ENCODE measurements around the gene GABBR2.
"Not testable (repeated sequence)": the region's sequence is repeated elsewhere in the genome, so short reads cannot be mapped to it uniquely, and the experiment has no call there.

The GABBR2 gene

DNA sequence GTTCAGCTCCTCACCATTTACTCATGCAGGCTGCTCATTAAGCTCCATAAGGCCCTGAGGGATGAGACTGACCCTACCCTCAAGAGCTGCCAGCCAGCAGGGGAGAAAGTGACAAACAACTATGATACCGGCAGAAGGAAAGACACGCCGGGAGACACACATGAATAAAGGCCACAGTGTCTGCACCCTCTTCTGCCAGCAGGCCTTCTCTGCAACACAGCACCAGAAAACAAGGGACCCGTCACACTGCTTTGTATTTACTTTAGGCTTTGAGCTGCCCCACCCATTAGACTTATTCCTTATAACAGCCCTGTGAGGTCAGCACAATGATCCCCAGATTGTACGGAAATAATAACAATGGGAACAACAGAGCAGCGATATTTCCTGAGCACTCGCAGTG, 7.2 kb downstream of the GABBR2 start:
- H3K36me3 ChIP-seq (ENCODE audit: control insufficient read depth, insufficient read depth, low read length), result no peaks in the 10 kb centered on the region
- no peaks in the 10 kb centered on the region for H3K9me3 ChIP-seq (ENCODE audit: control insufficient read depth, insufficient read depth, low read length)
- no peak overlapping the region for H3K4me3 ChIP-seq (ENCODE audit: low read depth, low read length)
- peaks cover 26% of the 10 kb centered on the region for H3K27me3 ChIP-seq (ENCODE audit: control insufficient read depth, insufficient read depth, low read length)
- H3K9ac ChIP-seq (ENCODE audit: low read depth, low read length), result no peak overlapping the region
- H3K4me1 ChIP-seq (ENCODE audit: control insufficient read depth, insufficient read depth, low read length), result peaks cover 2% of the 10 kb centered on the region; the same call in 1 of the 2 replicates
- no peak overlapping the region for H3K27ac ChIP-seq (ENCODE audit: low read depth, low read length)

DNA sequence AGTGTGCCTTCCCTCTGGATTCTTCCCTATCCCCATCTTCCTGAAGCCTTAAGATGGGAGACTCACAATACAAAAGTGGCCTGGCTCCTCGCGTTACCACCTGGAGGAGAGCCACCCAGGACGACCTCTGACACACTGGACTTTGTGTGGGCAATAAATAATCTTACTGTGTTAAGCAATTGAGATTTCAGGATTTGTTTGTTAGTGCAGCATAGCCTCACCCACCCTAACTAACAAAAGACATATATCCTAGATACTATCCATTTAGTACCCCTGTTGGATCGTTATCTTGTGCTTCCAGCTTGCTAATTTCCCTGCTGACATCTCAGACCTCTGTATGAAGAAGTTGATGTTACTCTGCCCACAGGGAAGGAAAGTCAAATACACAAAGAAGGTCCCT, 7.9 kb downstream of the GABBR2 start:
- Histone ChIP-seq H3K4me1 (ENCODE audit: control insufficient read depth, insufficient read depth, low read length) (no peaks in the 10 kb centered on the region), H3K36me3 (ENCODE audit: control insufficient read depth, insufficient read depth, low read length) (no peaks in the 10 kb centered on the region), H3K27me3 (ENCODE audit: control insufficient read depth, insufficient read depth, low read length) (peaks cover 18% of the 10 kb centered on the region), H3K27ac (ENCODE audit: low read depth, low read length) (no peak overlapping the region), H3K9ac (ENCODE audit: low read depth, low read length) (no peak overlapping the region), H3K9me3 (ENCODE audit: control insufficient read depth, insufficient read depth, low read length) (no peaks in the 10 kb centered on the region), H3K4me3 (ENCODE audit: low read depth, low read length) (no peak overlapping the region)

DNA sequence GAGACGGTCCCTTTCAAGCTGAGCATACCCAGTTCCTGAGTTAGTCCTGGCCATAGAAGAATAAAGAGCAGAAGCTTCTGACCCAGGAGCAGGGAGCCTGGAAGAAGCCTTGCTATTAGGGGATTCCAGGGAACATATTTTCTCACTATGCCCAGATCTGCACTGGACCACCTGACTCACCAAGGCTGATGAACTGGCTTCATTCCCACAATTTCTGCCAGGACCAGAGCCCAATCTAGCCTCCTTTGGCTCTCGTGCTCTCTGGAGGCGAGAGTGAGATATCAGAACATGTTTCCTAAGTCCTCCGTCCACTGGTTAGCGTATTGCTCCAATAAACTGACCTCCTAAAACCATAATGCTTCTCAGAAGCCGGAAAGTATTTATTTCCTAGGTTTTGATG, 9.9 kb downstream of the GABBR2 start:
- Histone ChIP-seq H3K36me3 (ENCODE audit: control insufficient read depth, insufficient read depth, low read length) (no peaks in the 10 kb centered on the region), H3K4me1 (ENCODE audit: control insufficient read depth, insufficient read depth, low read length) (no peaks in the 10 kb centered on the region), H3K9me3 (ENCODE audit: control insufficient read depth, insufficient read depth, low read length) (no peaks in the 10 kb centered on the region), H3K27me3 (ENCODE audit: control insufficient read depth, insufficient read depth, low read length) (no peaks in the 10 kb centered on the region; the same call in 1 of the 2 replicates), H3K27ac (ENCODE audit: low read depth, low read length) (no peak overlapping the region), H3K4me3 (ENCODE audit: low read depth, low read length) (no peak overlapping the region), H3K9ac (ENCODE audit: low read depth, low read length) (no peak overlapping the region)

DNA sequence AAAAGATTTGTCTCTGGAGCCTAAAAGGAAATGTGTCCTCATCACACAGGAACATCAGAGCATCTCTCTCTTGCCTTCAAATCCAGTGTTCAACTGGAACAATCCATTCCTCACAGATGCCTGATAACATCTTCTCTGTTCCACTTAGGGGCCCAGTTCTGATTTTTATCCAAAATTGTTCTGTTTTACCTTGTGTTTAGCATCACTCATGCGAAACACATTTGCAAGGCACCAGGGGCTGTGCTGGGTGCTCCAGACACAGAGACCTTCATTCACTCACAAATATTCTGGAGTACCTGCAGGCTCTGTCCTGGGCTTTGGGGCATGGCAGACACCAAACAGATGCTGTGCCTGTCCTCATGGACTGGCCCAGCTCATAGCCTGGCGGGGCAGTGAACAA, 13.8 kb downstream of the GABBR2 start:
- Histone ChIP-seq H3K4me1 (ENCODE audit: control insufficient read depth, insufficient read depth, low read length) (no peaks in the 10 kb centered on the region), H3K36me3 (ENCODE audit: control insufficient read depth, insufficient read depth, low read length) (no peaks in the 10 kb centered on the region), H3K4me3 (ENCODE audit: low read depth, low read length) (no peak overlapping the region), H3K9me3 (ENCODE audit: control insufficient read depth, insufficient read depth, low read length) (no peaks in the 10 kb centered on the region), H3K9ac (ENCODE audit: low read depth, low read length) (no peak overlapping the region), H3K27ac (ENCODE audit: low read depth, low read length) (no peak overlapping the region), H3K27me3 (ENCODE audit: control insufficient read depth, insufficient read depth, low read length) (no peaks in the 10 kb centered on the region)

DNA sequence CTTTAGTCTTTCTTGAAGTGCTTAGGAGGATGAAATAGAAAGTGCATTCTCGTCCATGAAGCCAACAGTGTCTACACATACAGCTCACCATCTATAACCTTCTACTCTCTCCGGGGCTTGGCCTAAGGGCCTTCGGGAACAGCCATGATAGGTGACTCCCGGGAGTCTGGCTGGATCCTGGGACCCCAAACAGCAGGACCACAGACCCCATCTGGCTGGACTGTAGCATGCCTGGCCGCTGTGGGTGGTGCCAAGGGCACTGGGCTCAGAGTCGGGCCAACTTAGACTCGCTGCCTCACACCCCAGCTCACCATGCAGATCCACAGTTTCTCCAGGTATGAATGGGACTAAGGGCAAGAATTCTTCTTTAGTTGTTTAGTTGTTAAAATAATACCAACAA, 16.3 kb downstream of the GABBR2 start:
- H3K36me3 ChIP-seq (ENCODE audit: control insufficient read depth, insufficient read depth, low read length), result no peaks in the 10 kb centered on the region
- H3K4me1 ChIP-seq (ENCODE audit: control insufficient read depth, insufficient read depth, low read length), result no peaks in the 10 kb centered on the region
- H3K9me3 ChIP-seq (ENCODE audit: control insufficient read depth, insufficient read depth, low read length), result no peaks in the 10 kb centered on the region
- H3K9ac ChIP-seq (ENCODE audit: low read depth, low read length), result no peak overlapping the region
- no peak overlapping the region for H3K27ac ChIP-seq (ENCODE audit: low read depth, low read length)
- no peak overlapping the region for H3K4me3 ChIP-seq (ENCODE audit: low read depth, low read length)
- H3K27me3 ChIP-seq (ENCODE audit: control insufficient read depth, insufficient read depth, low read length), result no peaks in the 10 kb centered on the region

DNA sequence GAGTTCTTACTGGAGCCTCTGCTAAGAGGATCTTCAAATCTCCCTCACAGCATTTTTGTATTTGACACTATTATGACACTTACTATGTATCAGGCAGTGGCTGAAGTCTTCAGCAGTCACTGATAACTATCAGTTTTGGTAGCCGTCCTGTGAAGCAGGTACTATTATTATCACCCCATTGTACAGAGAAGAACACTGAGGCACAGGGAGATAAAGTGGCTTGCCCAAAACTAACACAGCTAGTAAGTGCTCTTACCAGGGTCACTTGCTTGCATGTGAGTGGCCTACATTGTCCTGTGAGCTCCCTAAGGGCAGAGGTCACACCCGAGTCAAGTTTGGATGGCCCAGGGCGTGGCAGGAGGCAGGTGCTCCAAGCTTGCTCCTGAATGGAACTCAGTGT, 16.8 kb downstream of the GABBR2 start:
- no peaks in the 10 kb centered on the region for H3K27me3 ChIP-seq (ENCODE audit: control insufficient read depth, insufficient read depth, low read length)
- no peaks in the 10 kb centered on the region for H3K9me3 ChIP-seq (ENCODE audit: control insufficient read depth, insufficient read depth, low read length)
- H3K4me3 ChIP-seq (ENCODE audit: low read depth, low read length), result no peak overlapping the region
- H3K27ac ChIP-seq (ENCODE audit: low read depth, low read length), result no peak overlapping the region
- H3K36me3 ChIP-seq (ENCODE audit: control insufficient read depth, insufficient read depth, low read length), result no peaks in the 10 kb centered on the region
- H3K4me1 ChIP-seq (ENCODE audit: control insufficient read depth, insufficient read depth, low read length), result no peaks in the 10 kb centered on the region
- no peak overlapping the region for H3K9ac ChIP-seq (ENCODE audit: low read depth, low read length)

DNA sequence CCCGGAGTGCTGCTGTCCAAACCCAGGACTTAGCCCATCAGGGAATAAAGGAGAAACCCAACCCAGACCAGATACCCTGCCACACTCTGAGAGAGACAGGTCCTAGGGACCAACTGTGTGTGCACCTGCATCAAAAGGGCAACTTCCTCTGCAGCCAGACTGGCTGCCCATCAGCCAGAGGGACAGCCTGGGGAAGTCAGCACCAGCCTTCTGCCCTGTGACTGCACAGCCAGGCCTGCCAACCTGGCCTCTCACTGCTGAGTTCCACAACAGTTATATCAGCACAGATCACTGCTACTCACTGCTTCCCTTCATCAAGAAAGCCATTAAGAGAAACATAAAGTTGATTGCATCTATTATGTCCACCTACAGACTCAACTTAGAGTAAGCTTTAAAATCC, 18.0 kb downstream of the GABBR2 start:
- Histone ChIP-seq H3K9me3 (ENCODE audit: control insufficient read depth, insufficient read depth, low read length) (no peaks in the 10 kb centered on the region), H3K9ac (ENCODE audit: low read depth, low read length) (no peak overlapping the region), H3K4me3 (ENCODE audit: low read depth, low read length) (no peak overlapping the region), H3K27me3 (ENCODE audit: control insufficient read depth, insufficient read depth, low read length) (no peaks in the 10 kb centered on the region), H3K27ac (ENCODE audit: low read depth, low read length) (no peak overlapping the region), H3K36me3 (ENCODE audit: control insufficient read depth, insufficient read depth, low read length) (no peaks in the 10 kb centered on the region), H3K4me1 (ENCODE audit: control insufficient read depth, insufficient read depth, low read length) (no peaks in the 10 kb centered on the region)

DNA sequence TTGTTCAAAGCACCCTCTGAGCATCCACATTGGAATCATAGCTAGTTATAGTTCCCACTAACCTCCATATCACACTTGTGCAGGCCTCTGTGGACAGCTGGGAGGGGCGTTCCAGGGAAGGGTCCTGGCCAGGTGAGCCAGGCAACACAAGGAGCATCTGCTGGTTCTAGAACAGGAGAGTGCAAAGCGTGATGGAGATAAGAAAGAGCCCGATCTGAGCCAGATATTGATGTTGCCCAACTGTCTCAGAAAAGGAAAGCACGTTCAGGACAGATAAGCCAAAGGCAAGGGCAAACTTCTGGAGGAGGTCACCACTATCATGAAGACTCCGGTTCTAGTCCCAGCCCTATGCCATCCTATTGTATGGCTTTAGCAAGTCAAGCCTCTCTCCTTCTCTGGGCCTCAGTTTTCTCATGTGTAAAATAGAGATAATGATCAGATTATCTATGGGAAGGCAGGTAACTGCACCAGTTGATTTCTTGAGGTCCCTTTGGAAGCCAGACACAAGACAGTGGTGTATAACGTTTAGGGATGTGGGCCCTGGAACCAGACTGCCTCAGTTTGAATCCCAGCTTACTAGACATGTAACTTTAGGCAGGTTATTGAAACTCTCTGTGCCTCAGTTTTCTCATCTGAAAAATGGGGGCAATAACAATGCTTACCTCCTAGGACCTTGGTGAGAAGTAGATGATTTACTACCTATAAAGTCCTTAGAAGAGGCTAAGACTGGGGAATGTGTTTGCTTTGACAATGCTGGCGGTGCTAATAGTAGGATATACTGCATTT, 19.8 kb downstream of the GABBR2 start:
- Histone ChIP-seq H3K4me1 (ENCODE audit: control insufficient read depth, insufficient read depth, low read length) (no peaks in the 10 kb centered on the region), H3K36me3 (ENCODE audit: control insufficient read depth, insufficient read depth, low read length) (no peaks in the 10 kb centered on the region), H3K9ac (ENCODE audit: low read depth, low read length) (no peak overlapping the region), H3K27ac (ENCODE audit: low read depth, low read length) (no peak overlapping the region), H3K4me3 (ENCODE audit: low read depth, low read length) (no peak overlapping the region), H3K9me3 (ENCODE audit: control insufficient read depth, insufficient read depth, low read length) (no peaks in the 10 kb centered on the region), H3K27me3 (ENCODE audit: control insufficient read depth, insufficient read depth, low read length) (no peaks in the 10 kb centered on the region)

DNA sequence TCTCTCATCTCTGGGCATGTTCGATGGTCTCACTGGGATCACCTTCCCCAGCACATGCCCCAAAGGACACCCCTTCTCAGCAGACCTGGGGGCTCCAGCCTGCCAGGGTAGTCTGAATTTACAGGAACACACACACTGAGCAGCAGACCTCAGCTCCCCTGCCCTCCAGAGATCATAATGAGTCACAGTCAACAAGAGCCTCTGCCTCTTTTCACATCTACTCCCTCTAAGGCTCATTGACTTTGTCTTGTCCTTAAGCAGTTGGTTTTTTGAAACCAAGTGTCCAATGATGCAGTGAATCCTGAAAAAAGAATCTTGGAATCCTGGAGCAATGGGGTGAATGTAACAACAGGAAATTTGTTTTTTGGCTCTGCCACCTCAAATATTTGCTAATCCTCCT, 20.8 kb downstream of the GABBR2 start:
- Histone ChIP-seq H3K27ac (ENCODE audit: low read depth, low read length) (no peak overlapping the region), H3K9ac (ENCODE audit: low read depth, low read length) (no peak overlapping the region), H3K4me3 (ENCODE audit: low read depth, low read length) (no peak overlapping the region), H3K36me3 (ENCODE audit: control insufficient read depth, insufficient read depth, low read length) (no peaks in the 10 kb centered on the region), H3K27me3 (ENCODE audit: control insufficient read depth, insufficient read depth, low read length) (no peaks in the 10 kb centered on the region), H3K4me1 (ENCODE audit: control insufficient read depth, insufficient read depth, low read length) (no peaks in the 10 kb centered on the region), H3K9me3 (ENCODE audit: control insufficient read depth, insufficient read depth, low read length) (no peaks in the 10 kb centered on the region)

DNA sequence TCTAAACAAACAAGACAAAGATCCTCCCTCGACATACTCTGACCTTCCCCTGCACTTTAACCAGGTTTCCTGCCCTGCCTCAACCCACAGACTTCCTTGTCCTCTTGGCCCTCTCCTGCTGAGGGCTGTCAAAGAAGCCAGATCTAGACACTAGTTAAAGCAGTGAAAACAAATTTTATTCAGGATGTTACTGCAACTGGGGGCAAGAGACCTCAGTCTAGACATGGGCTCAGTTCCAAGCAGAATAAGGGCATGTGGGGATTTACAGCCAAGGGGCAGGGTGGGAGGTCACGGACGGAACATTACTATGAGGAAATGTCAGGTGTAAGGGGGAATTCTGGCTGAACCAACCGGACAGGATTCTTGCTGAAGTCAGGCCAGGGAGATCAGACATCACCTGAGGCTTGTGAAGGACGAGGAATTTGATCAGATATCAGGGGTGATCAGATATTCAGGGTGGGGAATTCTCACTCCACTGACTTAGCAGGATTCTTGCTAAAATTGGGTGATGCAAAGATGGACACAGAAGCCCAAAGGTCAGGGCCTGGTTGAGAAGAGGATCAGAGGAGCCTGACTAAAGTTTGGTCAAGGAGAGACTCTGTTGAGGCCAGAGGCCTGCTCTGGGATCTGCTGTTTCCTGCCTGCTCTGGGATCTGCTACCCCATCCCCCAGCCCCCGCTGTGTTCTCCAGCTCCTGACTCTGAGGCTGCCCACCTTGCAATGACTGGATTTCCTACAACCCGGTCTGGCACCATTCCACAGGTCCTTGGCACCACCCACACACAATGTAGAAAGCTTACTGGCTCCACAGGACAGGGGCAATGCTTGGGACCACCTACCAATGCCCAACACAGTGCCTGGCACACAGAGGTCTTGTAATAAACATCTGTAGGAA, 21.5 kb downstream of the GABBR2 start:
- H3K9me3 ChIP-seq (ENCODE audit: control insufficient read depth, insufficient read depth, low read length), result no peaks in the 10 kb centered on the region
- no peak overlapping the region for H3K9ac ChIP-seq (ENCODE audit: low read depth, low read length)
- no peaks in the 10 kb centered on the region for H3K4me1 ChIP-seq (ENCODE audit: control insufficient read depth, insufficient read depth, low read length)
- H3K27me3 ChIP-seq (ENCODE audit: control insufficient read depth, insufficient read depth, low read length), result no peaks in the 10 kb centered on the region
- no peak overlapping the region for H3K4me3 ChIP-seq (ENCODE audit: low read depth, low read length)
- H3K27ac ChIP-seq (ENCODE audit: low read depth, low read length), result no peak overlapping the region
- H3K36me3 ChIP-seq (ENCODE audit: control insufficient read depth, insufficient read depth, low read length), result no peaks in the 10 kb centered on the region

DNA sequence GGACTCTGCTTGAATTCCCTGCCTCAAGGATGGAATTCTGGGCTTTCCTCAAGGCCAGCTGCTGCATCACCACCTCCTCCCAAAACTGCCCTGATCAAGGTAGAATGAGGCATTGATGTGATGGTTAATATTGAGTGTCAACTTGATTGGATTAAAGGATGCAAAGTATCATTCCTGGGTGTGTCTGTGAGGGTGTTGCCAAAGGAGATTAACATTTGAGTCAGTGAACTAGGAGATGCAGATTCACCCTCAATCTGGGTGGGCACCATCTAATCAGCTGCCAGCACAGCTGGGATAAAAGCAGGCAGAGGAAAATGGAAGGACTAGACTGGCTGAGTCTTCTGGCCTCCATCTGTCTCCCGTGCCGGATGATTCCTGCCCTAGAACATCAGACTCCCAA, 23.9 kb downstream of the GABBR2 start:
- not testable (repeated sequence) for H3K4me1 ChIP-seq (ENCODE audit: control insufficient read depth, insufficient read depth, low read length); H3K9me3 ChIP-seq (ENCODE audit: control insufficient read depth, insufficient read depth, low read length); H3K36me3 ChIP-seq (ENCODE audit: control insufficient read depth, insufficient read depth, low read length); H3K4me3 ChIP-seq (ENCODE audit: low read depth, low read length); H3K9ac ChIP-seq (ENCODE audit: low read depth, low read length); H3K27ac ChIP-seq (ENCODE audit: low read depth, low read length); H3K27me3 ChIP-seq (ENCODE audit: control insufficient read depth, insufficient read depth, low read length)

Measured in HUES48 (cell line).